Left lung (tissue), 10 donors: ENCODE data around the gene SOX6. TPM values are rescaled to one million over a fixed set of nuclear protein-coding genes. Genes with fewer than 3 reads are reported as not detected.

Source experiments
- ATAC-seq: fragments of 200-7000 bp; cut with Tn5 transposase; one replicate; pipeline ENCODE4 v1.9.1; 2020; ENCODE audit warnings: moderate library complexity
- DNase-seq, 4 donors: peaks; one replicate each; pipeline ENCODE4 v3.0.0-alpha.2; 2013 to 2020
- H3K27ac ChIP-seq, 2 donors: fragments of 200-600 bp; sonication (generic) in 1 of 2; one replicate each; pipeline versions ENCODE4 v1.5.0 to v1.8.0; 2020 to 2021
- H3K27me3 ChIP-seq, 2 donors: fragments of 200-600 bp; sonication (generic) in 1 of 2; one replicate each; pipeline versions ENCODE4 v1.5.0 to v1.8.0; 2020 to 2021
- H3K36me3 ChIP-seq, 2 donors: fragments of 200-600 bp; sonication (generic) in 1 of 2; one replicate each; pipeline versions ENCODE4 v1.5.0 to v1.8.0; 2020 to 2021
- H3K4me1 ChIP-seq, 2 donors: fragments of 200-600 bp; one replicate each; pipeline ENCODE4 v1.8.0; 2021
- H3K4me3 ChIP-seq, 2 donors: fragments of 200-600 bp; sonication (generic) in 1 of 2; one replicate each; pipeline versions ENCODE4 v1.5.0 to v1.8.0; 2020 to 2021; ENCODE audit warnings: mild to moderate bottlenecking in 1 of 2
- H3K9me3 ChIP-seq, 2 donors: fragments of 200-600 bp; sonication (generic) in 1 of 2; one replicate each; pipeline versions ENCODE4 v1.5.0 to v1.8.0; 2020 to 2021
- intact Hi-C, 2 donors: fragments of 100-400 bp; cut with DNase I; formaldehyde crosslinking; loops; one replicate each; pipeline versions ENCODE4 v1.11.2 to v1.14.2; 2022
- polyA plus RNA-seq, 6 donors: library from polyadenylated mRNA; unstranded; fragments of 120-200 nt; gene quantifications; one replicate each; pipeline ENCODE4 v1.2.1, GENCODE V29; 2013; ENCODE audit not compliant: insufficient read length in 6 of 6
- total RNA-seq, 2 donors: library from RNA; stranded (reverse); fragmentation: NEBNext Ultra II Directional; extraction: Animal tissue kit (Norgen Biotek cat#: 25700); gene quantifications; one replicate each; pipeline ENCODE4 v1.2.1, GENCODE V29; 2021
- TF ChIP-seq, protein P1 (sequence below), 2 donors: fragments of 200-600 bp; sonication (generic) in 1 of 2; IDR thresholded peaks; one replicate each; pipeline versions ENCODE4 v1.5.0 to v1.8.0; 2021; ENCODE audit warnings: antibody characterized with exemption in 2 of 2
- donor health status: DM: no; HTN: yes; CAD: no.
- donor health status: DM: no; HTN: no; CAD: no.

SOX6 gene
- total and polyA plus RNA-seq, 8 donors: 4.7 to 20.5 (median 15.6) TPM

DNA sequence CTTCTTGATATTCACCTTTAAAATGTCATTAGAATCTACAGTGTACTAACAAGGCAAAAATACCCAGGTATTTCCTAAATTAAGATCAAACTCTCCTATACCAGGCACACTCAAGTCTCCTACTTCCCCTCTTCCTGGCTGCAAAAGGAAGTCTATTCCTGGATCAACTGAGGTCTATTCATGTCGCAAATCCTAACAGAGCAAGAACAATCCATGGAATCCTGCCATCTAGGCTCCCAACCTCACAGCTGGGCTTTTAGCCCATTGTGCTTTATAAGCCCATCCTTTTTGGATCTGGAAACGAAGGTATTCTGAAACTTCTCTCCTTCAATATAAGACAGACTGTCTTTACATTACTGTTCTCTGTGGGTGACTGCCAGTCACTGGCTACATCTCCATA lies 161.8 kb downstream of the SOX6 start:
- Histone ChIP-seq H3K27me3 (no peaks in the 10 kb centered on the region), H3K36me3 (no peaks in the 10 kb centered on the region), H3K27ac (no peak overlapping the region), H3K9me3 (no peaks in the 10 kb centered on the region), H3K4me1 (no peaks in the 10 kb centered on the region), H3K4me3 (no peak overlapping the region)
- intact Hi-C loops: no loop called here
- ATAC-seq (no peak), DNase-seq (no peak)
- TF ChIP-seq, protein P1, sequence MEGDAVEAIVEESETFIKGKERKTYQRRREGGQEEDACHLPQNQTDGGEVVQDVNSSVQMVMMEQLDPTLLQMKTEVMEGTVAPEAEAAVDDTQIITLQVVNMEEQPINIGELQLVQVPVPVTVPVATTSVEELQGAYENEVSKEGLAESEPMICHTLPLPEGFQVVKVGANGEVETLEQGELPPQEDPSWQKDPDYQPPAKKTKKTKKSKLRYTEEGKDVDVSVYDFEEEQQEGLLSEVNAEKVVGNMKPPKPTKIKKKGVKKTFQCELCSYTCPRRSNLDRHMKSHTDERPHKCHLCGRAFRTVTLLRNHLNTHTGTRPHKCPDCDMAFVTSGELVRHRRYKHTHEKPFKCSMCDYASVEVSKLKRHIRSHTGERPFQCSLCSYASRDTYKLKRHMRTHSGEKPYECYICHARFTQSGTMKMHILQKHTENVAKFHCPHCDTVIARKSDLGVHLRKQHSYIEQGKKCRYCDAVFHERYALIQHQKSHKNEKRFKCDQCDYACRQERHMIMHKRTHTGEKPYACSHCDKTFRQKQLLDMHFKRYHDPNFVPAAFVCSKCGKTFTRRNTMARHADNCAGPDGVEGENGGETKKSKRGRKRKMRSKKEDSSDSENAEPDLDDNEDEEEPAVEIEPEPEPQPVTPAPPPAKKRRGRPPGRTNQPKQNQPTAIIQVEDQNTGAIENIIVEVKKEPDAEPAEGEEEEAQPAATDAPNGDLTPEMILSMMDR (IDR thresholded peaks at IDR 0.05): no peak

DNA sequence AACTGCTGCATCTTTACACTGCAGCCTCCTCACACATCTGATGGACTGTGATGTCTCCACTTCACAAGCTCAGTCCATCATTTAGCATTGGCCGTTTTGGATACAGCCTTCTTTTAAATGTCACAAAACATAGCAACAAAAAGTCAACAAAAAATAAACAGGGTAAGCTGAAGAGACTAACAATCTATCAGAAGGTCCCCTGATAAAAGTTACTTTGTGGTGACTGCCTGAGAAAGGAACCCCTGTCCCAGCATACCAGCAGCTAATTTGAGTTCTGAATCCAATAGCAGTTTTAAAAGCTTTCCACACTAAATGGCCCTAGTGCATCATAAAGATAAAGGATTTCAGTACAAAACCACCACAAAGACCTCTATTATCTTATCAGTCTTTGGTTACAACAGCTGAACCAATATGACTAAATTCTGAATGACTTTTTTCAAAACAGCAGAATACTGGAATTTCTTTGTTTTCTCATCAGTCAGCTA lies 162.4 kb downstream of the SOX6 start:
- DNase-seq: no peak
- Histone ChIP-seq H3K27me3 (no peaks in the 10 kb centered on the region), H3K4me3 (no peak overlapping the region), H3K4me1 (no peaks in the 10 kb centered on the region), H3K36me3 (no peaks in the 10 kb centered on the region), H3K27ac (no peak overlapping the region), H3K9me3 (no peaks in the 10 kb centered on the region)
- no peak for ATAC-seq
- intact Hi-C loops: no loop called here
- TF ChIP-seq, protein P1 (IDR thresholded peaks at IDR 0.05): no peak

DNA sequence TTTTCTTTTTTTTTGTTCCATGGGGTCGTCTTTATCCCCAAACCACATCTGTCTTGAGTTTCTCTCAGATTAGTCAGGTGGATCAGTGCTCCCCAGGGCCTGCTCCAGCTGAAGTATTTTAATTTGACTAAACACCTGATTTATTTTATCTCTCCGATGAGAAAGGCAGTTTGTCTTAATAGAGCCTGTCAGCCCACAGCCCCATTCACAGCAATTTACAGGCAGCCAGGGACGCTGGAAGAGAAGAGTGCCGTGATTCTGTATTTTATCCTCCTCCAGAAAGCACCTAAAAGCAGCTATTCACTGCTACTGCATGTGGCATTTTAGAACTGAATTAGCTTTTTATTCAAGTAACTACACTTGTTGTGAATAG lies 164.5 kb downstream of the SOX6 start:
- TF ChIP-seq, protein P1 (IDR thresholded peaks at IDR 0.05): no peak
- Histone ChIP-seq H3K9me3 (no peaks in the 10 kb centered on the region), H3K27me3 (no peaks in the 10 kb centered on the region), H3K4me1 (no peaks in the 10 kb centered on the region), H3K36me3 (no peaks in the 10 kb centered on the region), H3K27ac (no peak overlapping the region), H3K4me3 (no peak overlapping the region)
- no peak for DNase-seq
- ATAC-seq: no peak
- intact Hi-C loops: no loop called here

DNA sequence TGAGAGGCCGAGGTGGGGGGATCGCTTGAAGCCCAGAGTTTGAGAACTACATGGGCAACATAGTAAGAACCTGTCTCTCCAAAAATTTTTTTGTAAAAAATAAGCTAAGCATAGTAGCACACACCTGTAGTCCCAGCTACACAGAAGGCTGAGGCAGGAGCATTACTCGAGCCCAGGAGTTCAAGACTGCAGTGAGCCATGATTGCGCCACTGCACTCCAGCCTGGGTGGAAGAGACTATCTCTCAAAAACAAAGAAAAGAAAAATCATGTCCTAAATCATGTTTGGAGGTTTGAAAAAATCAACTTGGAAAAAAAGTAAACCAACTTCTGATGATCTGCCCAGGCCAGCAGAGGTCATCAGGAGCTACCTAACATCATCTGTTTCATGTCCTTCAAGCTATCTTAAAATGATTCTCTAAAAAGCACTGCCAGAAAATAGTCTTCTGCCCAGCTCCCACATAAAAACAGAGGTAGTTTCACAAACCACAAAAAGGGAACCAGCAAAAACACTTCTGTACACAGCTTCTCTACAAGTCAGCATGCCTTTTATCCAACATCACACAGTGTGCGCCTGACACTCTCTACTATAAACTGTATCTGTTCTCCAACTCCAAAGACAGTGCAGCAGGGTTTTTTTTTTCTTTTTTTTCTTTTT lies 165.0 kb downstream of the SOX6 start:
- Histone ChIP-seq H3K4me3 (no peak overlapping the region), H3K36me3 (no peaks in the 10 kb centered on the region), H3K27ac (no peak overlapping the region), H3K27me3 (no peaks in the 10 kb centered on the region), H3K4me1 (no peaks in the 10 kb centered on the region), H3K9me3 (no peaks in the 10 kb centered on the region)
- TF ChIP-seq, protein P1 (IDR thresholded peaks at IDR 0.05): no peak
- ATAC-seq: no peak
- DNase-seq: peak in 1 of 4 donors; percentile 16
- intact Hi-C loops: no loop called here

DNA sequence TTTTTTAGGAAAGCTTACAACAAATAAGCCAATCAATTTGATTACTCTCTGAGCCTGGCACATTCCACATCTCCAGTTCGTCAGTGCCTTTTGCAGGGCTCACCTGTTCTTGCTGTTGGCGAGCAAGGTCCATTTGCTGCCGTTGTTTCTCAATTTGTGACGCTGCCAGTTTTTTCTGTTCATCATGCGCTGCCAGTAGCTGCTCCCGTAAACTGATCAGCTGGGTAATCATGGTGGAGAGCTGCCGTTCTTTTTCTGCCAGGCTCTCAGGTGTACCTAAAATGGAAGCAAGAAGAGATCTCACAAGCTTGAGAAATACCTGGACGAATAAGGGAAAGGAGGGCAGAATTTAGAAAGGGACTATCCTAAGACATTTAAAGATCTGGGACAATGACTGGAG lies 169.7 kb downstream of the SOX6 start:
- intact Hi-C loops: no loop called here
- ATAC-seq: no peak

More for the DNA sequence above, 169.7 kb downstream of the SOX6 start:
- TF ChIP-seq, protein P1 (IDR thresholded peaks at IDR 0.05): no peak
- H3K4me1 ChIP-seq: no peaks in the 10 kb centered on the region
- no peak for DNase-seq
- H3K4me3 ChIP-seq: no peak overlapping the region
- no peaks in the 10 kb centered on the region for H3K36me3 ChIP-seq
- no peak overlapping the region for H3K27ac ChIP-seq
- H3K9me3 ChIP-seq: no peaks in the 10 kb centered on the region
- H3K27me3 ChIP-seq: no peaks in the 10 kb centered on the region
